Measurements from ENCODE around the gene SUSD1.

Gene SUSD1

DNA sequence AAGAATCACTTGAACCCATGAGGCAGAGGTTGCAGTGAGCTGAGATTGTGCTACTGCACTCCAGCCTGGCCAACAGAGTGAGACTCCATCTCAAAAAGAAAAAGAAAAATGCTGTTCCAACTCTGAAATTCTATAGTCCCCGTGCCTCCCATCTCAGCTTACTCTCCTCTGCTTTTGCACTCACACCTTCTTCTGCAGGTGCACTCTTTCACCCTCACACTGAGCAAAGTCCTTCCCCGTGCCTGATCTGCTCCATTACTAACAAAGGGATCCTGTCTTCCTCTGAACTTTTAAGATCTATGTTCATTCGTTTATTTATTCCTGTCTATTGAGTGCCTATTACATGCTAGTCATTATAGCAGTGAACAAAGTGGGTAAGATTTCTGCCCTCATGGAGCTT, 47.8 kb downstream of the SUSD1 start:
- TF ChIP-seq SIN3A (IDR thresholded peaks at IDR 0.05; ENCODE audit: borderline replicate concordance, insufficient read depth, low read length), result no peak
- no peak for TF ChIP-seq TAF1 (IDR thresholded peaks at IDR 0.05; ENCODE audit: borderline replicate concordance, insufficient read depth, low read length)
- no peak for TF ChIP-seq FOXP2 (optimal IDR thresholded peaks at IDR 0.05; ENCODE audit: borderline replicate concordance, extremely low read depth, extremely low read length, insufficient read depth)
- TF ChIP-seq POLR2AphosphoS5 (IDR thresholded peaks at IDR 0.05; ENCODE audit: low read depth, low read length), result no peak
- no peak for TF ChIP-seq REST (IDR thresholded peaks at IDR 0.05; ENCODE audit: insufficient read depth in 1 of 2, low read depth in 2 of 2, low read length in 2 of 2)

- TF ChIP-seq SIN3A (IDR thresholded peaks at IDR 0.05; ENCODE audit: borderline replicate concordance, insufficient read depth, low read length) (no peak), TAF1 (IDR thresholded peaks at IDR 0.05; ENCODE audit: borderline replicate concordance, insufficient read depth, low read length) (no peak), POLR2AphosphoS5 (IDR thresholded peaks at IDR 0.05; ENCODE audit: low read depth, low read length) (no peak), FOXP2 (optimal IDR thresholded peaks at IDR 0.05; ENCODE audit: borderline replicate concordance, extremely low read depth, extremely low read length, insufficient read depth) (no peak), REST (IDR thresholded peaks at IDR 0.05; ENCODE audit: insufficient read depth in 1 of 2, low read depth in 2 of 2, low read length in 2 of 2) (no peak)
Observed at GRCh38 chr9:112125951-112126388, 49.1 kb downstream of the SUSD1 start.

GRCh38 chr9:112124156-112124555, 50.9 kb downstream of the SUSD1 start:
- TF ChIP-seq POLR2AphosphoS5 (IDR thresholded peaks at IDR 0.05; ENCODE audit: low read depth, low read length), result no peak
- no peak for TF ChIP-seq REST (IDR thresholded peaks at IDR 0.05; ENCODE audit: insufficient read depth in 1 of 2, low read depth in 2 of 2, low read length in 2 of 2)
- no peak for TF ChIP-seq SIN3A (IDR thresholded peaks at IDR 0.05; ENCODE audit: borderline replicate concordance, insufficient read depth, low read length)
- no peak for TF ChIP-seq TAF1 (IDR thresholded peaks at IDR 0.05; ENCODE audit: borderline replicate concordance, insufficient read depth, low read length)
- no peak for TF ChIP-seq FOXP2 (optimal IDR thresholded peaks at IDR 0.05; ENCODE audit: borderline replicate concordance, extremely low read depth, extremely low read length, insufficient read depth)

DNA sequence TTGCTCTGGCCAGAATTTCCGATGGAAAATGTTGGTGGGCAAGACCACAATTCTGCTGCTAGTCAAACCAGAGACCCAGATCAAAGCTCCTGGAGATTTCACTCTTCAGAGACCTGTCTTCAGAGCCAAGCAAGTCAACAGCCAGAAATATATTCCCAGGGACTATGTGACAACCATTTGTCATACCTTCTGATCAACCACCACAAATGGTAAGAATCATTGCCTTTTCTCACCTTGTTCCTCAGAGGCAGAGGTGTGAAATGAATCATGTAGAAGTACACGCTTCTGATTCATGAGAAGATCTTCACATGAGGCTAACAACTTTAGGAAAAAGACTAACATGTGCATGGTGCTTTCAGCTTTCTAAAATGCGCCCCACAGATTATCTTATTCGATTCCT, 53.5 kb downstream of the SUSD1 start:
- TF ChIP-seq TAF1 (IDR thresholded peaks at IDR 0.05; ENCODE audit: borderline replicate concordance, insufficient read depth, low read length) (no peak), SIN3A (IDR thresholded peaks at IDR 0.05; ENCODE audit: borderline replicate concordance, insufficient read depth, low read length) (no peak), POLR2AphosphoS5 (IDR thresholded peaks at IDR 0.05; ENCODE audit: low read depth, low read length) (no peak)

DNA sequence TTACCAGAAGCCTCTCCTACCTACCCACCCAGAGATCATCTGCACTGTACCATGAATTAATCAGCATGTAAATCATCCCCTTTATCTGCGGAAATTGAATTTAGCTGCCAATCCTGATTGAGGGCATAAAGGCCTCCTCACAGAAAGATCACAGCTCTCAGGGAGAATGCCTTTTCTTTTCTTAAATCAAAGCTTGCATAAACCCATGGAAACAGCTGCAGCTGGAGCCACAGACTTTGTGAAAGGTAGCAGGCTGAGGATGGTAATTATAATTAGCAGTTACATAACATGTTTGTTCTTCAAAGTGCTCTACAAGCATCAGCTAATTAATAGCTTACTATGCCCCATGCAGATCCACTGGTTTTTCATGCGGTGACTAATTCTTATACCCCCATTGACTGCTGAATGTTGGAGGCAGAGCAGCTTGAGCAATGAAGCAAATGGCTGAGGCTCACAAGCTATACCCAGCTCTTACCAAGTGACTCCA, 54.6 kb downstream of the SUSD1 start:
- no peak for TF ChIP-seq SIN3A (IDR thresholded peaks at IDR 0.05; ENCODE audit: borderline replicate concordance, insufficient read depth, low read length)
- TF ChIP-seq POLR2AphosphoS5 (IDR thresholded peaks at IDR 0.05; ENCODE audit: low read depth, low read length), result no peak
- TF ChIP-seq REST (IDR thresholded peaks at IDR 0.05; ENCODE audit: insufficient read depth in 1 of 2, low read depth in 2 of 2, low read length in 2 of 2), result no peak
- no peak for TF ChIP-seq FOXP2 (optimal IDR thresholded peaks at IDR 0.05; ENCODE audit: borderline replicate concordance, extremely low read depth, extremely low read length, insufficient read depth)
- no peak for TF ChIP-seq TAF1 (IDR thresholded peaks at IDR 0.05; ENCODE audit: borderline replicate concordance, insufficient read depth, low read length)

Data from PFSK-1 (cell line).